Stimulated activated CD8-positive, alpha-beta memory T cell treated with anti-CD3 and anti-CD28 coated beads, Interleukin-7, amount 100 ng/mL, for 48 hours (primary cell): ENCODE measurements around the gene MRPS18C.
"Not testable (repeated sequence)": the region's sequence is repeated elsewhere in the genome, so short reads cannot be mapped to it uniquely, and the experiment has no call there.

Experiments
- DNase-seq, 2 donors: peaks; one replicate each; pipeline ENCODE4 v3.0.0-alpha.2; 2020; ENCODE audit warnings: low read depth in 1 of 2; ENCODE audit errors: extremely low read depth in 1 of 2

The MRPS18C gene

GRCh38 chr4:83496085-83496917 lies 40.4 kb downstream of the MRPS18C start:
- DNase-seq: not testable (repeated sequence)

- no peak for DNase-seq
These were observed 42.3 kb downstream of the MRPS18C start for GRCh38 chr4:83498187-83498586.

GRCh38 chr4:83501671-83502070 lies 45.8 kb downstream of the MRPS18C start:
- not testable (repeated sequence) for DNase-seq

GRCh38 chr4:83503974-83504373 lies 48.1 kb downstream of the MRPS18C start:
- no peak for DNase-seq

GRCh38 chr4:83504503-83504902 lies 48.6 kb downstream of the MRPS18C start:
- DNase-seq: no peak

- DNase-seq: no peak
These were observed 49.1 kb downstream of the MRPS18C start for GRCh38 chr4:83504996-83505395.

- DNase-seq: peak in 1 of 2 donors; percentile 40
These were observed 53.3 kb downstream of the MRPS18C start for GRCh38 chr4:83509156-83509585.

GRCh38 chr4:83510442-83510841 lies 54.6 kb downstream of the MRPS18C start:
- no peak for DNase-seq
